SK-MEL-5 (cell line): ENCODE measurements around the gene TAPT1. TPM values are rescaled to one million over a fixed set of nuclear protein-coding genes. Genes with fewer than 3 reads are reported as not detected.

Experiments
- DNase-seq: peaks from one replicate; pipeline ENCODE4 v3.0.0-alpha.2; 2016; ENCODE audit warnings: low read depth, low spot score
- in situ Hi-C: cut with HindIII; loops from 2 replicates; pipeline ENCODE4 v1.10.0; 2016; ENCODE audit warnings: low sequenced_read_pairs, high pct_unique_total_duplicates, low pct_unique_long_range_greater_than_20kb
- total RNA-seq: library from RNA; depleted of rRNA; stranded (reverse); fragments of >200 nt; shearing (Covaris generic); gene quantifications from 2 replicates; pipeline ENCODE4 v1.2.3, GENCODE V29; 2014

TAPT1 gene
- total RNA-seq, 1 experiment from 2014 or later, result 11.3 TPM

DNA sequence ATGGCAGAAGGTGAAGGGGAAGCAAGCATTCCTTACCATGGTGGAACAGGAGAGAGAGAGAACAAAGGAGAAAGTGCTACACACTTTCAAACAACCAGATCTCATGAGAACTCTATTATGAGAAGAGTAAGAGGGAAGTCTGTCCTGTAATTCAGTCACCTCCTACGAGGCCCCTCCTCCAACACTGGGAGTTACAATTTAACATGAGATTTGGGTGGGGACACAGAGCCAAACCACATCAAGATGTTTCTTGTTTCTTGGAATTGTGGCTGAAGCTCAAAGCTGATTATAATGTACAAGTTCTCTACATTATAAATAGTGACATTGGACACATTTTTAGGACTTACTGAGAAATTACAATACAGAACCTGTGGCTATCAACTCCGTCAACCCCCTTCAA, 29.5 kb upstream of the TAPT1 start:
- no peak for DNase-seq
- in situ Hi-C loops, result no loop called here

DNA sequence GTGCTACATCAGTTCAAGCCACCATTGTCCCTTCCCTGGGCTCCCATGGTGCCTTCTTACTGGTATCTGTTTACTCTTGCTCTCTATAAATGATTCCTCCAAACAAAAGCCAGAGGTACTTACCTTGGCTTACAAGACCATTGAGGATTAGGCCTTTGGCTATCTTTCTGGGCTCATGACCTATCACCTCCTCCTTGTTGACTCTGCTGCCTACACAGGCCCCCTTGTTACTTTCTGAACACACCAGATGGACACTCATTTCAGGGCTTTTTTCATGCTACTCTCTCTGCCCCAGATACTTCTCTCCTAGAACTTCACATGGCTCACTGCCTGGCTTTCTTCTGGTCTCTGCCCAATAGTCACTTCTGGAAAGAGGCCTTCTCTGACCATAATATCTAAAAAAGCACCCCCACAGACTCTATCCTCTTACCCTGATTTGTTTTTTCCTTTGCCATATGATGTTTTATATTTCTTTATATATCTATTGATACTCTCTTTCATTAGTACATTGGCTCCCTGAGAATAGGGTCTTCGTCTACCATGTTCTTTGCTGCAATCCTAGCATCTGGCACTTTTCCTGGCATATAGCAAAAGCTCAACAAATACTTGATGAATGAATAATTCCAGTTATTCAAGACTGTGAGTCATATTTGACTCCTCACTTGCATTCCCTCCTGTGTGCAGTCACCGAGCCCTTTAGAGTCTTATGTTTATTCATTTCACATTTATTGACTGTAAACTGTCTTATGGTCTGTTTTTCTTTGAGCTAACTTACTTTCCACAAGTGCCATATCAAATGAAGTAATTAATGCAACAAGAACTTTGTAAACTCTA, 27.1 kb upstream of the TAPT1 start:
- no peak for DNase-seq
- in situ Hi-C loops, result no loop called here

DNA sequence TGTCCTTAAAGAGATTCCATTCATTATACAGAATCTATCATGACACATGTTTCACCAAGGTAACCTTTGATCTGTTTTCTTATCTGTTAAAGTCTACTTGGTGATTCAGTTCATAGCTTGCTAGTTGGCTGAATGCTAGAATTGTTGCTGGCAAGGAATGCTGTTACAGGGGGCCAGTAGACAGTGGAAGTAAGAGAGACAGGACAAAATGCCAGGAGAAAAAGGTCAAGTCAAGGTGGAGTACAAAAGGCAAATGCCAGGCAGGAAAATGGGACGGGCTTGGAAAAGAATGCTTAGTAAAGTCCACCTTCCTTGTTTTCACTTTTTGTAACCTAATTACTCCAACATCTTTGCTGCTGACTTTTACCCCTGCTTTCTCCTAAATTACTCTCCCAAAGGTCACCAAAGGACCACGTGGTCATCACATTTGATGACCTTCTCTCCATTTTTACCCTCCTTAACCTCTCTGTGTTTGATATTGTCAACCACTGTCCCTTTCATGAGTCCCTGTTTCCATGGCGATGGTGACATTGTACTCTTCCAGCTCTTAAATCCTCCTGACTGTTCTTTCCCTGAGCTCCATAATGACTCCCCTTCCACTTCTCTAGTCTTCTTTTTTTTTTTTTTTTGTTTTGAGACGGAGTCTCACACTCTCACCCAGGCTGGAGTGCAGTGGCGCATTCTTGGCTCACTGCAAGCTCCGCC, 24.5 kb upstream of the TAPT1 start:
- DNase-seq, result no peak
- in situ Hi-C loops, result no loop called here

DNA sequence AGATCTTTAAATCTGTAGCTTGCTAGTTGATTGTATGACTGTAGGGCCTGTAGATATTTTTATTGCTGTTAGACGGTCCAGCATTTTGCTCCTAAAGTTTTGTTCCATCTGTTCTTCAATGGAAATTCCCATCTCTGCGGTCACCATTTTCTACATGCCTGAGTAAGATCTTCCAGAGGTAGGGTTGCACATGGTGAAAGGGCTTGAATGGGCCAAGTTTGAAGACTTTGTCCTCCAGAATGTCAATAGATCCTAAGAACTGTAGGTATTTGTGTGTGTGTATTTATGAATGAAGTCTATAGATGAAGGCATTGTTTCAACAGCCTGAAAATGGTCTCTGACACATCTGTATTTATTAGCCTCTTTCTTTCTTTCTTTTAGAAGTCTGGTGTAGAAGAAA, 22.3 kb upstream of the TAPT1 start:
- no peak for DNase-seq
- in situ Hi-C loops, result no loop called here

DNA sequence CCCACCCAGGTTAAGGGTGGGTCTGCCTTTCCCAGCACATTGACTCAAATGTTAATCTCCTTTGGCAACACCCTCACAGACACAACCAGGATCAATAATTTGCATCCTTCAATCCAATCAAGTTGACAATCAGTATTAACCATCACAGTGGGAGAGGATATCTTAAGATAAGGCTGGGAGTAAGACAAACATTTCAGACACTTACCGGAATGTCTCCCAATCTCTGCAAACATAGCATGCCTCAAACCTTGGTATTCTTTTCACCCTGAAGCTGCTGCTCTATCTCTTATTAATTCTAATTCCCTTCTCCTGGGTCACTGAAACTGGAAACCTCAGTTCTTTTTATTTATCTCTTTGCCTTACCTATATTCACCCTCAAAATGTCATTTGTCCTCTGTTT, 19.0 kb upstream of the TAPT1 start:
- in situ Hi-C loops, result no loop called here
- DNase-seq, result no peak

DNA sequence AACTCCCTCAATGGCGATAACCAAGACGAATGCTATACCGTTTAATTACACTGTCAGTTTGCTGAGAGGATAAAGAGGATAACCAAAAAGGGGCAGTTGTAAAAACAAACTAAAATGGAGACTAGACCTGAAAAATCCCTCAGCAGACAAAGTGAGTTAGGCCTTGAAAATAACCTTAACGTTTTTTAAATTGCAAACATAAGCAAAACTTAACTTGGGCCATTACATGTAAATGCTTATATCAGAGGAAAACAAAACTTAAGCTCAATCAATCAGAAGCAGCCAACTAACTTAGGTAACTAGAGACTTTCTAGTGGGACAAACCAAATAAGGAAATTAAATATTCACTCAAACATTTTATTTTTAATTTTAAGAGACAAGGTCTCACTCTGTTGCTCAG, 17.0 kb upstream of the TAPT1 start:
- in situ Hi-C loops, result no loop called here

DNA sequence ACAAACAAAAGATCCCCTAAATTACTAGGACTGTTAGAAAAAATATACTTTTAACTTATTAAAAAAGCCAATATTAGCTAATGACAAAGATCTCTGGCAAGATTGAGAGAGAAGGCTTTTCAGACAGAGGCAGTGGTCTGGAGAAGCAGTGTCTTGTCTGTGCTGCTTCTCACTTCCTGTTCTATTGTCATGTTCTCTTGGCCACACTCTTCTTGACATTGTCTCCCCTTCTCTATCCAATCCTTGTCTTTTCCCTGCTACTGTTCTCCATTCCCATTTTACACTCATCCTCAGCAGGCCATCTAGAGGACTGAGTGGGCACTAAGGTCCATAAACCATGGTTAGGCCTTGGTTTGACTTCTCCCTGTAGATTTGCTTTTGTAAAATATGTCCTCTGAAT, 14.0 kb upstream of the TAPT1 start:
- no peak for DNase-seq
- in situ Hi-C loops, result no loop called here

More for the DNA sequence above, 17.0 kb upstream of the TAPT1 start:
- no peak for DNase-seq

DNA sequence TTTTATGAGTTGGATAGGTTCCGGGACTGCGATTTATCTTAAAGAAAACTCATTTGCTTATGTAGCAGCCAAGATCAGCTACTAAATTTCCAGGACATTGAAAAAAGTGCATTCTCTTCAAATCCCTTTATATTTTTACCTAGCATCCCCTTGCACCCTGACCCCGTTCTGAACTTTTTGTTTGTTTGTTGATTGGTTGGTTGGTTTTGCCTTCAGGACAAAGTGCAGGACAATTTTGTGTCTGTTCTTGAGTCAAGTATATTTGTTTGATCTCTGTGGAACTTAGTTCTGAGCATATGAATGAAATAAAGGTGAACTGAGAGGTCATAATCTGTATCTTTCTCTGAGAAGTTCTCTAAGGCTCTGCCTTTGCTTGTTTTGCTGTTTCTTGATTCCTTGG, 12.8 kb upstream of the TAPT1 start:
- DNase-seq, result no peak
- in situ Hi-C loops, result no loop called here

DNA sequence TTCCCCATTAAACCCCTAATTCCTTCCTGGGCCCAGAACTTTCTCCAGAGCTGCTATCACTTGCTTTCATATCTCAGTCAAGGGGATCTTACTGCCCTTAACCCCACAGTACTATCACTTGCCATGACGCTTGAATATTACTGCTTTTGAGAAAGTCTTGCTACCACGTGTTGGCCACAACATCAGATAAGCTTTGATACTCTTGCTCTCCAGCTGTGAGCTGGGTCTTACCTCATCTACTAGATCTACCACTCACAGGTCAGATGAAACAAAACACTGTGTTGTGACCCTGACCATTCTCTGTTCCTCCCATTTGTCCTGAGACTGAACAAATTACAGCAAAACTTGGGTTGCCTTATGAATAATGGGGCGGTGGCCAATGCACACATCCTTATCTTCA, 12.1 kb upstream of the TAPT1 start:
- DNase-seq, result no peak
- in situ Hi-C loops, result no loop called here

DNA sequence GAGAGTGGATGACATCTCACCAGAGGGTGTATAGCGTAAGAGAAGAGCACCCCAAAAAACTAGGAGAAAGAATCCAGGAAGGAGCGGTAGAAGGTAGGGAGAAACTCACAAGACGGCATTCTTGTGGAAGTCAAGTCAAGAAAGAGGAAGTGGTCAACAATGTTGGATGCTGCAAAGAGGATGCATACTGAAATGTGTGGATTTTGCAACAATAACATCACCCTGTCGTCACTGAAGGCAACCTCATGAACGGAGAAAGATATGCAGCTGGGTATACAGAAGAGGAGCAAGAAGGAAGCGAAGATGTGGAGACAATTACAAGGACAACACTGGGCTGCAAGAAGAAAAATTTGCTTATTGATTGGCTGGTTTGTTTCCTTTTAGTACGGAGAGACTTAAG, 11.4 kb upstream of the TAPT1 start:
- in situ Hi-C loops, result no loop called here
- no peak for DNase-seq

DNA sequence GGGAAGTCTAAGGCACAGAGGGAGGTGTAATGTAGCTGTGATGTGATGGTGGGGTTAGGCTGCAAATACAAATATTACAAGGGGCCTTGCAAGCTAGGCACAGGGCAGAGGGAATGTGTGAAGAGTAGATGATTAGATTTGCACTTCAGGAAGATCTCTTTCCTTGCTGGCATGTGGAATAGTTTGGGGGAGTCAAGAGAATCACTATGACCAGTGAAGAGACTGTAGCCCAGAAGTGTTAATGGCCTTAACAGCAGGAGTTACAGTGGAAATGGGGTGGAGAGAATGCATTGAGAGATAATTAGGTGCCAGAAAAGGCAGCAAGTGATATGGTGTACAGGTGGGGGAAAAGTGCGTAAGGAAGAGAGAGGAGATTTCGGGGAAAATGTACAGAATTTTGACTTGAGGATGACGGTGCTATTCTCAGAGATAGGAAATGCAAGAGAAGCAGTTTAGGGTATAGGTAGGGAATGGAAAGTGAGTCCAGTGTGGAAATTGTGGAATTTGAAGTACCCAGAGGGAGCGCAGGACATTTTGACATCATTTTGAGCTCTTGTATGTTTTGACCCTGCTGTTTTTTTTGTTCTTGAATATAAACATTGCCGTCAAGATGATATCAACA, 10.2 kb upstream of the TAPT1 start:
- no peak for DNase-seq
- in situ Hi-C loops, result no loop called here

DNA sequence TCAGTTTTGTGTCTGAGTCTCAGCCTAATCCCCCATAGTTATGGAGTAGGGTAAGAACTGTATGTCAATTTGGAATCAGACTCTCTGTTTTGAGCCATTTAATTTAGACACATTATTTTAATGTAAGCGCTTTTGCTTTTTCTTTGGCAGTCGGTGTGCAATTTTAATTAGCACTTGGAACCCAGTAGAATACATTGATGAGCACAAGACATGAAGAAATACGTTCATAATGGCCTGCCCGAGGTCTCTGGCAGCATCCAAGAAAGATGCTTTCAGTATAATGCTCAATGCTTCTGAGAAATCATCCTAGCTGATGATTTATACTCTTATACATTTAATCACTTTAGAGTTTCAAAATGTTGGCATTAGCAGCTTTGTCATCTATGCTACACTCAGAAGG, 8.9 kb upstream of the TAPT1 start:
- in situ Hi-C loops, result no loop called here
- DNase-seq, result no peak

DNA sequence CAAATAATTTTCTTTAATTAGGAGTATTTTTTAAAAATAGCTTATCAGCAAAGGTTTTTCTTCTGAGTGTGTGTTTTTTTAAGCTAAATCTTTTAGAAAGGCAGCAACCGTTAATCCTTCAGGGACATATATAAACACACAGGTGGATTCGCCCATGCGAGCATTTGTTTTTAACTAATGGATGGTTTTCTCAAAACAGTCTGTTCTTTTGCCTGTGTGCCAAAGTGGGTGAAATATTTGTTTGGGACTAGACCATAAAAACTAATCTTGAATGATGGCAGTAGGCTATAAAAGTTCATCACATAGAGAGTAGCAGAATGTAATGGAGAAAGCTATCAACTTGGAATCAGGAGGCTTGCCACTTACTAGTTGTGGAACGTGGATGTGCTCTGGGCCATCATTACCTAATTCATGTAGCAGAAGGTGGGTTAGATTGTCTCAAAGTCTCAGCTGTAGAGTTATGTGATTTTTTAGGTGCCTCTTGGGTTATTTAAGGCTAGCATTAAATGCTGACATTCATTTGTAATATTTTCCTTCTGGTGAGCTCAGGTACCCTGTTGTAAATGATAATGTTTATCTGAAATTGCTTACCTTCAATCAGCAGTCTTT, 7.4 kb upstream of the TAPT1 start:
- in situ Hi-C loops, result no loop called here
- no peak for DNase-seq

DNA sequence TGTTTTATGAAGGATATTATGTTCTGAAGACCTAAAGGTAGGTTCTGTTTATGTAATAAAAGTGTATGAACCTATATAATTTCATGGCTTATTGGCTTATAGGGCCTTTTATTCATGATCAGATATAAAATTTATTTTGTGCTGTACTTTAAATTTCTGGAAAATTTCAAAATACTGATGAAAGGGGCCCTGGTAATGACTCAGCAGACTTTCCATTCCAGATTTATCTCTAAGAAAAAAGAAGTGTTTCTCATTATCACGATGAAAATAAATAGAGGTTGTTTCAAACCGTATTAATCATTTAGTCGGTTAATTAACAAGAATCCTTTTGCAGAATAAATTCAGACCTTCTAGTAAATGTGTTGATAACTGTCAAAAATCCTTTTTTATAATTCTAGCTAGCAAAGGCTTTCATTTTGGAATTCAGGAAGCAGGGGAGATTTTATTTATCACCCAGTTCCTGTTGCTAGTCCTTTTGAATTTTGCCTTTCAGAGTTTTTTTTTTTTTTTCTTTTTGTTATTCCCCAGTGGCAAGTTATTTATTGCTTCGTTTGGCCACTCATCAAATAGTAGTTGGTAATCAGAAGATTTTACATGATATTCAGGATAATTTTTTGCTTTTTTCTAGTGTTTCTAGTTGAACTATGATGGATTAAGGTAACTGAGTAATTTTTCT, 5.4 kb upstream of the TAPT1 start:
- in situ Hi-C loops, result no loop called here
- DNase-seq, result no peak

DNA sequence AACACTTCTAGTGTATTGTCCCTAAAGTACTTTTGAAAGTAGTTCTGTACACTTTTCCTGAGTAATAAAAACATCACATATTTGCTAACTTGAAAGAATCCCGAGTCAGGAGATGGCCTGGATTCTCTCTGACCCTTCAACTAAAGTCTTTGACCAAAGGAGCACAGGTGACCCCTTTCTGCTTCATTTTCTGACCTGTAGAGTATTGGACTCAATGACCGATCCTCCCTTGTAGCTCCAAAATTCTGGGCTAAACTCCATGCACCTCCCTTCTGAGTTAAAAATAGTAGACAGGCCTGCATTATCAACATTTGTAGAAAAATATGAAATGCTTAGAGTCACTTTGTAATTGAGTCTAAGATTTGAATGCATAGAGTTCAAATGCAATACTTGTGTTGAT, 4.0 kb upstream of the TAPT1 start:
- DNase-seq, result no peak
- in situ Hi-C loops, result no loop called here

DNA sequence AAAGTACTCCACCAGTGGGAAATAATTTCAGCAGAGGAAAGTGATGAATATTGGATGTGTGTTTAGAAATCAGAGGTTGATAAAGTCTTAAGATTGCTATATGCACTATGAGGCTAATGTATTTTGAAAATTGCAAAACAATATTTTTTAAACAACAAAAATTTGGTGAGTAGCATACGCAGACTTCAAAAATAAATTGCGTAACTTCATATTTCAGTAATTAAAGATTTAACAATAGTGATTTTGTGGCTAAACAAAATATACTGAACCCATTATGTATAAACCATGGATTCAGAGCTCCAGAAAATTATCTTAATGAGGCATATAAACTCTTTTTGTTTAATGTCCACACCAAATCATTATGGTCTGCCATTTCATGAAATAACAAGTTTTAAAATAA, 3.3 kb upstream of the TAPT1 start:
- DNase-seq, result no peak
- in situ Hi-C loops, result no loop called here

DNA sequence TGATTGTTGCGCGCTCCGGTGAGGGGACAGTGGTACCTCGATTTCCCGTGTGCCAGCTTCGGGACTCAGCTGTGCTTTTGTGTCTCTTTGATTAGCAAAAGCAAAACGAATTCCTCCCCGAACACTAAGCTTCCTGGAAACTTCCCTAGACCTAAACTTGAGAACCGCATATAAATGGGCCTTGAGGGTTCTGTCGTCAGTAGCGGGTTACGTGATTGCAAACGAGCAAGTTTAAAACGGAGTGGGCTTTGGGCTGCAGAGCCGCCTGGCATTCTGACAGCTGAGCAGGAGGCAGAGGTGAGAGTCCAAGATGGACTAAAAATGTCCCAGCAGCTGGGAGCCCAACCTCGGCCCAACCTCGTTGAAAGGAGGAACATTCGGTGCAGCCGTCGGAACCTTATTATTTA, 1.2 kb upstream of the TAPT1 start:
- peak; percentile 45 for DNase-seq
- in situ Hi-C loops, result no loop called here
